Measurements from ENCODE around the gene TCTA. TPM values are rescaled to one million over a fixed set of nuclear protein-coding genes. Genes with fewer than 3 reads are reported as not detected.

Gene TCTA, protein sequence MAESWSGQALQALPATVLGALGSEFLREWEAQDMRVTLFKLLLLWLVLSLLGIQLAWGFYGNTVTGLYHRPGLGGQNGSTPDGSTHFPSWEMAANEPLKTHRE
- 10 to 100 TPM; 27.7 to 28.0 TPM for total RNA-seq

DNA sequence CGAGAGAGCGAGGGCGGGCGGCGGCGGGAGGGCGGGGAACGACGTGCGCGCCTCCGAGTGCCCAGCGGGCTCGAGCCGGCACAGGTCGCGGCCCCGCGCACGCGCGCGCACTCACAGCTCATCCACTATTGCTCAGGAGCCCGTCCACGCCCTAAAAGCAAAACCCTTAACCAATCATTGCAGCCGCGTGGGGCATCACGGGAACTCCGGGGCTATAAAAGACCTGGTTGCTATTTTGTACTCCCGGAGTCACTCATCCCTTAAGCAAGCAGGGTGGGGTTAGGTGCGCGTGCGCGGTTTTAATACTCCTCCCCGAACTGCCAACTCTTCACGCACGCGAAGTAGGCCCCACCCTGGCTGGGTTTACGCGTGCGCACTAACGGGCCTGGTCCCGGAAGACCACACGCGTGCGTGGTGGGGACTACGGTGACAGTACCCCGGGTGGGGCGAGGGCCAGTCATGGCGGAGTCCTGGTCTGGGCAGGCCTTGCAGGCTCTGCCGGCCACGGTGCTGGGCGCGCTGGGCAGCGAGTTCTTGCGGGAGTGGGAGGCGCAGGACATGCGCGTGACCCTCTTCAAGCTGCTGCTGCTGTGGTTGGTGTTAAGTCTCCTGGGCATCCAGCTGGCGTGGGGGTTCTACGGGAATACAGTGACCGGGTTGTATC lies at the start of gene TCTA, which contains the start of gene RHOA:
TSS of gene TCTA (plus strand) at position 456 of the 664 bp plus-strand sequence. CDS start at position 460, 4 bp downstream.
TSS of gene RHOA (minus strand) at position 9 of the 664 bp plus-strand sequence. CDS start 36,387 bp downstream, outside the sequence.
- peak; percentile 85 for ATAC-seq
- peak within 1 kb of the TSS; percentile 92 for H3K27ac Mint-ChIP-seq
- peak within 1 kb of the TSS; percentile 95 for H3K4me3 Mint-ChIP-seq
- peaks cover 45% of the 10 kb centered on the region for H3K36me3 Mint-ChIP-seq
- H3K27me3 Mint-ChIP-seq: no peaks in the 10 kb centered on the region
- H3K4me1 Mint-ChIP-seq: peaks cover 62% of the 10 kb centered on the region
- CTCF ChIA-PET: interaction anchor here (1.1 to 3.1 kb wide), 8 partner anchors 17 to 319 kb away, joined by 3 to 21 read pairs (median 5); partner anchors contain the start of genes DAG1, KLHDC8B, NICN1 and QRICH1
- peak; percentile 99 for DNase-seq
- no peaks in the 10 kb centered on the region for H3K9me3 Mint-ChIP-seq (ENCODE audit: low read depth)

- no peaks in the 10 kb centered on the region for H3K9me3 Mint-ChIP-seq (ENCODE audit: low read depth)
- H3K36me3 Mint-ChIP-seq: peaks cover 53% of the 10 kb centered on the region
- ATAC-seq: no peak
- H3K27me3 Mint-ChIP-seq: no peaks in the 10 kb centered on the region
- H3K27ac Mint-ChIP-seq: peak overlapping the region; percentile 54
- no peak overlapping the region for H3K4me3 Mint-ChIP-seq
- CTCF ChIA-PET: interaction anchor here (1.4 kb wide), 1 partner anchor 22 kb away, joined by 4 read pairs; no protein-coding TSS in a partner anchor
- H3K4me1 Mint-ChIP-seq: peaks cover 23% of the 10 kb centered on the region
- no peak for DNase-seq
Measured at GRCh38 chr3:49362561-49362960, 49.7 kb upstream of the TCTA start.

DNA sequence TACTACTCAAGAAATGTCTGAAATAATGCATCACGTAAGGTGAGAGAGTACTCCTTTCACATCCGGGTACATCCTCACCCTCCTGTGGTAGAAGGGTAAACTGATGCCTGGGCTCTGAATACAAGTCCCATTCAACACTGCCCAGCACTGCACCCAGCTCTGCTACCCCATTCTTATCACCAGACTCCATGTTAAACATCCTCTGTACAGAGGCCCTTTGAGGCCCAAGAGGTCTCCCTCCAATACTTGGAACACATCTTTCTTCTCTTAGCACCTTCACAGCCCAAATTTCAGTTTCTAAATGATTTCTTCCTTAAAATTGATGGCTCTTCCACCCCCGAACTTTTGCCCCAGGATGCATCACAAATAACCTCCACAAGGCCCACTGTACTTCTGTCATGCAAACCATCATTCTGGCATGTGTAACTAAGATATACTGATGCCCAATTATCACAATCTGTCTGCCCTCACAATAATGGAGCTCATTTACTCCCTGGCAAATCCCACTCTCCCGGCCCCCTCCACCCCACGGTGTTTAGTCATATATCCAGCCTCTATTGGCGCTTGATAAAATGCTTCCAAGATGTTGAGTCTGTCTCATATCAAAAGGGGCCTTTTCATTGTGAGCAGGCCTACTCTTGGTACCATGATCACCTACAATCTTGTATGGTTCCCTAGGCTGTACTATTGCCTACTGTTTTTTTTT lies 41.5 kb upstream of the TCTA start:
- H3K4me1 Mint-ChIP-seq: peaks cover 16% of the 10 kb centered on the region
- no peaks in the 10 kb centered on the region for H3K9me3 Mint-ChIP-seq (ENCODE audit: low read depth)
- H3K27me3 Mint-ChIP-seq: no peaks in the 10 kb centered on the region
- peak overlapping the region; percentile 6 for H3K27ac Mint-ChIP-seq
- CTCF ChIA-PET: no interaction called here
- no peak for ATAC-seq
- peaks cover 69% of the 10 kb centered on the region for H3K36me3 Mint-ChIP-seq
- H3K4me3 Mint-ChIP-seq: no peak overlapping the region
- no peak for DNase-seq

- Mint-ChIP-seq H3K4me3 (no peak overlapping the region), H3K4me1 (peaks cover 16% of the 10 kb centered on the region), H3K9me3 (ENCODE audit: low read depth) (no peaks in the 10 kb centered on the region), H3K36me3 (peaks cover 65% of the 10 kb centered on the region), H3K27ac (no peak overlapping the region), H3K27me3 (no peaks in the 10 kb centered on the region)
- DNase-seq (no peak), ATAC-seq (no peak)
- CTCF ChIA-PET: no interaction called here
Measured at GRCh38 chr3:49371946-49372345, 40.3 kb upstream of the TCTA start.

DNA sequence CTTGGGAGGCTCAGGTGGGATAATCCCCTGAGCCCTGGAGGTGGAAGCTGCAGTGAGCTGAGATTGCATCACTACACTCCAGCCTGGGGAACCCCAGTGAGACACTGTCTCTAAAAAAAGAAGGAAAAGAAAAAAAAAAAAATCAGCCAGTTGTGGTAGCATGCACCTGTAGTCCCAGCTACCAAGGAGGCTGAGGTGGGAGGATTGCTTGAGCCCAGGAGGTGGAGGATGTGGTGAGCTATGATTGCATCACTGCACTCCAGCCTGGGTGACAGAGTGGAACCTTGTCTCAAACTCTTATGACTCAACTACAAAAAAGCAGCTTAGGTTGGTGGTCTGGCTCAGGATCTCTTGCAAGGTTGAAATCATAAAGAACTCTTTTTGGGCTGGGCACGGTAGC lies 34.7 kb upstream of the TCTA start:
- Mint-ChIP-seq H3K27ac (peak overlapping the region; percentile 79), H3K4me1 (peaks cover 29% of the 10 kb centered on the region), H3K36me3 (peaks cover 58% of the 10 kb centered on the region), H3K27me3 (no peaks in the 10 kb centered on the region), H3K4me3 (no peak overlapping the region), H3K9me3 (ENCODE audit: low read depth) (peaks cover 2% of the 10 kb centered on the region)
- peak; percentile 89 for ATAC-seq
- peak; percentile 80 for DNase-seq
- CTCF ChIA-PET: interaction anchor here (0.5 to 1.9 kb wide), 7 partner anchors 14 to 181 kb away, joined by 3 to 7 read pairs (median 3); partner anchors contain the start of gene USP4

GRCh38 chr3:49378249-49378895 lies 33.9 kb upstream of the TCTA start:
- CTCF ChIA-PET: interaction anchor here (0.5 to 1.9 kb wide), 6 partner anchors 15 to 182 kb away, joined by 3 to 7 read pairs (median 3); partner anchors contain the start of gene USP4
- no peak for DNase-seq
- H3K4me1 Mint-ChIP-seq: peaks cover 30% of the 10 kb centered on the region
- no peak overlapping the region for H3K4me3 Mint-ChIP-seq
- H3K27me3 Mint-ChIP-seq: no peaks in the 10 kb centered on the region
- no peak for ATAC-seq
- peaks cover 2% of the 10 kb centered on the region for H3K9me3 Mint-ChIP-seq (ENCODE audit: low read depth)
- H3K36me3 Mint-ChIP-seq: peaks cover 53% of the 10 kb centered on the region
- H3K27ac Mint-ChIP-seq: peak overlapping the region; percentile 17

DNA sequence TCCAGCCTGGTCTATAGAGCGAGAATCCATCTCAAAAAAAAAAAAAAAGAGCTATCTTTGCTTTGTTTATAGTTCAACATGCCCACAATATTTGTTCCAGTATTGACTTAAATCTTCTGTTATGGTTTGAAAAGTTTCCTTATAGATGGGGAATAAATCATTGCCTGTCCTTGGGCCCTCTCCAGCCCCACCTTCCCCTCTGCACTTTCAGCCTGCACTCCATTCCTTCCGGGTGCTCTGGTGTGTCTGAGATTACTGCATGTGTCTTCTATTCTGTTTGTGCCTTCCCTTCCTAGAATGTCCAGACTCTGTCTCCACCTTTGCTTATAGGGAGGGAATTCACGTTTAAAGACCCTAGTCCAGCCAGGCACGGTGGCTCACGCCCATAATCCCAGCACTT lies 28.8 kb upstream of the TCTA start:
- Mint-ChIP-seq H3K4me3 (no peak overlapping the region), H3K9me3 (ENCODE audit: low read depth) (peaks cover 2% of the 10 kb centered on the region), H3K4me1 (peaks cover 33% of the 10 kb centered on the region), H3K27me3 (no peaks in the 10 kb centered on the region), H3K36me3 (peaks cover 39% of the 10 kb centered on the region), H3K27ac (no peak overlapping the region)
- no peak for DNase-seq
- no peak for ATAC-seq
- CTCF ChIA-PET: no interaction called here

- DNase-seq (no peak), ATAC-seq (no peak)
- CTCF ChIA-PET: no interaction called here
- peaks cover 32% of the 10 kb centered on the region for H3K36me3 Mint-ChIP-seq
- H3K4me3 Mint-ChIP-seq: no peak overlapping the region
- no peaks in the 10 kb centered on the region for H3K27me3 Mint-ChIP-seq
- H3K27ac Mint-ChIP-seq: peak overlapping the region; percentile 32
- peaks cover 27% of the 10 kb centered on the region for H3K4me1 Mint-ChIP-seq
- no peaks in the 10 kb centered on the region for H3K9me3 Mint-ChIP-seq (ENCODE audit: low read depth)
Measured at GRCh38 chr3:49385617-49386016, 26.6 kb upstream of the TCTA start.

GRCh38 chr3:49386056-49386756 lies 26.0 kb upstream of the TCTA start:
- ATAC-seq (no peak), DNase-seq (no peak)
- Mint-ChIP-seq H3K4me1 (peaks cover 27% of the 10 kb centered on the region), H3K9me3 (ENCODE audit: low read depth) (no peaks in the 10 kb centered on the region), H3K36me3 (peaks cover 32% of the 10 kb centered on the region), H3K27ac (no peak overlapping the region), H3K4me3 (no peak overlapping the region), H3K27me3 (no peaks in the 10 kb centered on the region)
- CTCF ChIA-PET: interaction anchor here (0.6 kb wide), 1 partner anchor 35 kb away, joined by 3 read pairs; no protein-coding TSS in a partner anchor

DNA sequence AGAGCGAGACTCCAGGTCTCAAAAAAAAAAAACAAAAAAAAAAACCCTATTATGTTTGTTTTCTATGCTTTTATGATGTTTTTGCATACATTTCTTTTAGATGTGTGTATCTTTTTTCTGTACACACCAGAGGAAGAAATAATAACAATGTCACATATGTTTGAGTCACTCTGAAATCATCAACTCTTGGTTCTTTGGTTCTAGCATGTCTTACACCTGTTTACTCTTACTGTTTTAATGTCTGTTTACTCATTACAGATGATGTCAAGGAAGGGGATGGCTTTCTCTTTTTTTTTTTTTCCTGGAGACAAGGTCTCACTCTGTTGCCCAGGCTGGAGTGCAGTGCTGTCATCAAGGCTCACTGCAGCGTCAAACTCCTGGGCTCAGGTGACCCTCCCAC lies 24.5 kb upstream of the TCTA start:
- no peaks in the 10 kb centered on the region for H3K27me3 Mint-ChIP-seq
- H3K9me3 Mint-ChIP-seq (ENCODE audit: low read depth): no peaks in the 10 kb centered on the region
- no peak for DNase-seq
- H3K4me1 Mint-ChIP-seq: peaks cover 29% of the 10 kb centered on the region
- H3K4me3 Mint-ChIP-seq: no peak overlapping the region
- no peak for ATAC-seq
- CTCF ChIA-PET: interaction anchor here (1.2 kb wide), 1 partner anchor 284 kb away, joined by 4 read pairs; no protein-coding TSS in a partner anchor
- H3K27ac Mint-ChIP-seq: no peak overlapping the region
- H3K36me3 Mint-ChIP-seq: peaks cover 32% of the 10 kb centered on the region

GRCh38 chr3:49388289-49388820 lies 23.9 kb upstream of the TCTA start:
- peaks cover 33% of the 10 kb centered on the region for H3K36me3 Mint-ChIP-seq
- ATAC-seq: no peak
- DNase-seq: no peak
- peaks cover 31% of the 10 kb centered on the region for H3K4me1 Mint-ChIP-seq
- CTCF ChIA-PET: interaction anchor here (0.9 to 1.8 kb wide), 3 partner anchors 61 to 283 kb away, joined by 3 to 4 read pairs (median 4); no protein-coding TSS in a partner anchor
- H3K4me3 Mint-ChIP-seq: no peak overlapping the region
- no peaks in the 10 kb centered on the region for H3K27me3 Mint-ChIP-seq
- no peak overlapping the region for H3K27ac Mint-ChIP-seq
- H3K9me3 Mint-ChIP-seq (ENCODE audit: low read depth): no peaks in the 10 kb centered on the region

- H3K4me1 Mint-ChIP-seq: peaks cover 26% of the 10 kb centered on the region
- H3K27ac Mint-ChIP-seq: no peak overlapping the region
- no peaks in the 10 kb centered on the region for H3K9me3 Mint-ChIP-seq (ENCODE audit: low read depth)
- no peak for ATAC-seq
- CTCF ChIA-PET: interaction anchor here (1.8 kb wide), 2 partner anchors 49 to 60 kb away, joined by 4 read pairs; no protein-coding TSS in a partner anchor
- no peaks in the 10 kb centered on the region for H3K27me3 Mint-ChIP-seq
- peaks cover 32% of the 10 kb centered on the region for H3K36me3 Mint-ChIP-seq
- no peak for DNase-seq
- H3K4me3 Mint-ChIP-seq: no peak overlapping the region
Measured at GRCh38 chr3:49389297-49389696, 22.9 kb upstream of the TCTA start.
